Putamen (tissue), 1 donor: ENCODE results near the gene TMEM243.

Source experiments
- DNase-seq: peaks from one replicate; pipeline ENCODE4 v3.0.0-alpha.2; 2016; ENCODE audit warnings: low spot score

Gene TMEM243

GRCh38 chr7:87155788-87156187, 63.7 kb downstream of the TMEM243 start:
- no peak for DNase-seq

GRCh38 chr7:87154569-87154968, 65.0 kb downstream of the TMEM243 start:
- DNase-seq = no peak

GRCh38 chr7:87154166-87154565, 65.4 kb downstream of the TMEM243 start:
- DNase-seq = no peak

- peak; percentile 34 for DNase-seq
These were observed 66.5 kb downstream of the TMEM243 start for GRCh38 chr7:87152897-87153641.

GRCh38 chr7:87152112-87152896, 67.2 kb downstream of the TMEM243 start, which contains the start of gene DMTF1:
DMTF1 (plus strand) TSS chr7:87152453; CDS start chr7:87164942, 12,489 bp downstream.
- peak; percentile 97 for DNase-seq

GRCh38 chr7:87151729-87152111, 67.8 kb downstream of the TMEM243 start:
- no peak for DNase-seq

GRCh38 chr7:87151002-87151728, 68.4 kb downstream of the TMEM243 start:
- DNase-seq = no peak

GRCh38 chr7:87148332-87148955, 71.1 kb downstream of the TMEM243 start:
- DNase-seq = peak; percentile 21

GRCh38 chr7:87147500-87147899, 72.0 kb downstream of the TMEM243 start:
- DNase-seq = no peak

- DNase-seq = no peak
These were observed 72.7 kb downstream of the TMEM243 start for GRCh38 chr7:87146740-87147386.
